ENCODE data around the gene CDC45.
"Not testable (repeated sequence)": the region's sequence is repeated elsewhere in the genome, so short reads cannot be mapped to it uniquely, and the experiment has no call there.

CDC45 gene

GRCh38 chr22:19526076-19526701, 46.5 kb downstream of the CDC45 start:
- no peak for DNase-seq
- H3K4me1 Mint-ChIP-seq (ENCODE audit: low read depth) = peaks cover 17% of the 10 kb centered on the region
- no peak overlapping the region for H3K4me3 Mint-ChIP-seq
- no peak overlapping the region for H3K27ac Mint-ChIP-seq
- peaks cover 7% of the 10 kb centered on the region for H3K36me3 Mint-ChIP-seq (ENCODE audit: low read depth)
- H3K27me3 Mint-ChIP-seq = peaks cover 37% of the 10 kb centered on the region
- H3K9me3 Mint-ChIP-seq = no peaks in the 10 kb centered on the region

- Mint-ChIP-seq H3K27me3 (peaks cover 37% of the 10 kb centered on the region), H3K27ac (no peak overlapping the region), H3K4me3 (no peak overlapping the region), H3K4me1 (ENCODE audit: low read depth) (peaks cover 17% of the 10 kb centered on the region), H3K9me3 (no peaks in the 10 kb centered on the region), H3K36me3 (ENCODE audit: low read depth) (peaks cover 3% of the 10 kb centered on the region)
- DNase-seq = no peak
Measured at GRCh38 chr22:19526702-19527111, 47.0 kb downstream of the CDC45 start.

GRCh38 chr22:19527321-19527721, 47.6 kb downstream of the CDC45 start:
- Mint-ChIP-seq H3K4me1 (ENCODE audit: low read depth) (peaks cover 17% of the 10 kb centered on the region), H3K27ac (no peak overlapping the region), H3K4me3 (no peak overlapping the region), H3K9me3 (no peaks in the 10 kb centered on the region), H3K36me3 (ENCODE audit: low read depth) (no peaks in the 10 kb centered on the region), H3K27me3 (peaks cover 37% of the 10 kb centered on the region)
- no peak for DNase-seq

GRCh38 chr22:19527861-19528417, 48.2 kb downstream of the CDC45 start:
- no peak overlapping the region for H3K27ac Mint-ChIP-seq
- peaks cover 14% of the 10 kb centered on the region for H3K4me1 Mint-ChIP-seq (ENCODE audit: low read depth)
- DNase-seq = no peak
- peaks cover 33% of the 10 kb centered on the region for H3K27me3 Mint-ChIP-seq
- no peaks in the 10 kb centered on the region for H3K36me3 Mint-ChIP-seq (ENCODE audit: low read depth)
- no peak overlapping the region for H3K4me3 Mint-ChIP-seq
- H3K9me3 Mint-ChIP-seq = no peaks in the 10 kb centered on the region

GRCh38 chr22:19529811-19530210, 50.1 kb downstream of the CDC45 start:
- H3K9me3 Mint-ChIP-seq = no peaks in the 10 kb centered on the region
- DNase-seq = no peak
- H3K4me3 Mint-ChIP-seq = no peak overlapping the region
- H3K27ac Mint-ChIP-seq = no peak overlapping the region
- H3K27me3 Mint-ChIP-seq = peaks cover 19% of the 10 kb centered on the region
- peaks cover 2% of the 10 kb centered on the region for H3K4me1 Mint-ChIP-seq (ENCODE audit: low read depth)
- no peaks in the 10 kb centered on the region for H3K36me3 Mint-ChIP-seq (ENCODE audit: low read depth)

- Mint-ChIP-seq H3K27ac (no peak overlapping the region), H3K4me3 (no peak overlapping the region), H3K9me3 (no peaks in the 10 kb centered on the region), H3K27me3 (peaks cover 10% of the 10 kb centered on the region), H3K36me3 (ENCODE audit: low read depth) (no peaks in the 10 kb centered on the region), H3K4me1 (ENCODE audit: low read depth) (no peaks in the 10 kb centered on the region)
- DNase-seq = peak; percentile 23
Measured at GRCh38 chr22:19530751-19531150, 51.0 kb downstream of the CDC45 start.

- H3K36me3 Mint-ChIP-seq (ENCODE audit: low read depth); H3K4me1 Mint-ChIP-seq (ENCODE audit: low read depth); H3K9me3 Mint-ChIP-seq; H3K4me3 Mint-ChIP-seq; H3K27me3 Mint-ChIP-seq; H3K27ac Mint-ChIP-seq; DNase-seq: not testable (repeated sequence)
Measured at GRCh38 chr22:19531327-19531726, 51.6 kb downstream of the CDC45 start.

GRCh38 chr22:19533049-19533626, 53.4 kb downstream of the CDC45 start:
- no peaks in the 10 kb centered on the region for H3K4me1 Mint-ChIP-seq (ENCODE audit: low read depth)
- H3K27ac Mint-ChIP-seq = no peak overlapping the region
- no peak overlapping the region for H3K4me3 Mint-ChIP-seq
- DNase-seq = peak; percentile 16
- no peaks in the 10 kb centered on the region for H3K27me3 Mint-ChIP-seq
- no peaks in the 10 kb centered on the region for H3K36me3 Mint-ChIP-seq (ENCODE audit: low read depth)
- H3K9me3 Mint-ChIP-seq = no peaks in the 10 kb centered on the region

- Mint-ChIP-seq H3K36me3 (ENCODE audit: low read depth) (no peaks in the 10 kb centered on the region), H3K9me3 (no peaks in the 10 kb centered on the region), H3K4me1 (ENCODE audit: low read depth) (no peaks in the 10 kb centered on the region), H3K27ac (no peak overlapping the region), H3K27me3 (no peaks in the 10 kb centered on the region), H3K4me3 (no peak overlapping the region)
- DNase-seq = no peak
Measured at GRCh38 chr22:19533857-19534256, 54.1 kb downstream of the CDC45 start.

GRCh38 chr22:19535001-19535400, 55.3 kb downstream of the CDC45 start:
- no peaks in the 10 kb centered on the region for H3K4me1 Mint-ChIP-seq (ENCODE audit: low read depth)
- H3K27ac Mint-ChIP-seq = no peak overlapping the region
- H3K4me3 Mint-ChIP-seq = no peak overlapping the region
- H3K36me3 Mint-ChIP-seq (ENCODE audit: low read depth) = no peaks in the 10 kb centered on the region
- H3K27me3 Mint-ChIP-seq = no peaks in the 10 kb centered on the region
- DNase-seq = no peak
- H3K9me3 Mint-ChIP-seq = no peaks in the 10 kb centered on the region

GRCh38 chr22:19536564-19536963, 56.8 kb downstream of the CDC45 start:
- no peaks in the 10 kb centered on the region for H3K9me3 Mint-ChIP-seq
- no peak for DNase-seq
- no peaks in the 10 kb centered on the region for H3K4me1 Mint-ChIP-seq (ENCODE audit: low read depth)
- H3K4me3 Mint-ChIP-seq = no peak overlapping the region
- no peaks in the 10 kb centered on the region for H3K36me3 Mint-ChIP-seq (ENCODE audit: low read depth)
- no peaks in the 10 kb centered on the region for H3K27me3 Mint-ChIP-seq
- H3K27ac Mint-ChIP-seq = no peak overlapping the region

GRCh38 chr22:19537941-19538488, 58.3 kb downstream of the CDC45 start:
- no peak overlapping the region for H3K4me3 Mint-ChIP-seq
- H3K36me3 Mint-ChIP-seq (ENCODE audit: low read depth) = no peaks in the 10 kb centered on the region
- no peak for DNase-seq
- no peaks in the 10 kb centered on the region for H3K27me3 Mint-ChIP-seq
- H3K9me3 Mint-ChIP-seq = no peaks in the 10 kb centered on the region
- no peaks in the 10 kb centered on the region for H3K4me1 Mint-ChIP-seq (ENCODE audit: low read depth)
- H3K27ac Mint-ChIP-seq = no peak overlapping the region

- Mint-ChIP-seq H3K27ac (no peak overlapping the region), H3K9me3 (no peaks in the 10 kb centered on the region), H3K4me3 (no peak overlapping the region), H3K27me3 (peaks cover 2% of the 10 kb centered on the region), H3K4me1 (ENCODE audit: low read depth) (no peaks in the 10 kb centered on the region), H3K36me3 (ENCODE audit: low read depth) (no peaks in the 10 kb centered on the region)
- no peak for DNase-seq
Measured at GRCh38 chr22:19540394-19540793, 60.7 kb downstream of the CDC45 start.

GRCh38 chr22:19543970-19544708, 64.4 kb downstream of the CDC45 start:
- H3K27me3 Mint-ChIP-seq = peaks cover 2% of the 10 kb centered on the region

GRCh38 chr22:19545935-19546207, 66.2 kb downstream of the CDC45 start:
- Mint-ChIP-seq H3K27me3 (peaks cover 2% of the 10 kb centered on the region), H3K4me3 (no peak overlapping the region), H3K36me3 (ENCODE audit: low read depth) (no peaks in the 10 kb centered on the region), H3K27ac (no peak overlapping the region), H3K9me3 (no peaks in the 10 kb centered on the region), H3K4me1 (ENCODE audit: low read depth) (no peaks in the 10 kb centered on the region)
- no peak for DNase-seq

More at GRCh38 chr22:19543970-19544708, 64.4 kb downstream of the CDC45 start:
- no peak for DNase-seq
- Mint-ChIP-seq H3K27ac (no peak overlapping the region), H3K9me3 (no peaks in the 10 kb centered on the region), H3K36me3 (ENCODE audit: low read depth) (no peaks in the 10 kb centered on the region), H3K4me3 (no peak overlapping the region), H3K4me1 (ENCODE audit: low read depth) (no peaks in the 10 kb centered on the region)
